Kidney (tissue), 14 donors: ENCODE data around the gene CCNY. TPM values are rescaled to one million over a fixed set of nuclear protein-coding genes. Genes with fewer than 3 reads are reported as not detected.

Experiments used
- DNase-seq, 5 donors: peaks; one replicate each; pipeline ENCODE4 v3.0.0-alpha.2; 2013 to 2020
- FAIRE-seq: peaks from 2 replicates; lab custom pipeline; 2012; peaks lifted over from hg19 to GRCh38; lab: Jason Lieb, UNC
- H3K27ac ChIP-seq, 2 donors: one replicate each; pipeline ENCODE4 v1.7.0; 2013; ENCODE audit warnings: low read depth in 2 of 2, low read length in 2 of 2, inconsistent platforms in 1 of 2
- H3K27me3 ChIP-seq: one replicate; pipeline ENCODE4 v1.7.1; 2013; ENCODE audit warnings: low read length, inconsistent platforms; ENCODE audit not compliant: control insufficient read depth, insufficient read depth
- H3K36me3 ChIP-seq, 3 donors: one replicate each; pipeline versions ENCODE4 v1.7.0 to v1.7.1; 2013; ENCODE audit warnings: low read length in 3 of 3, control low read depth in 1 of 3, inconsistent platforms in 1 of 3; ENCODE audit not compliant: insufficient read depth in 3 of 3, control insufficient read depth in 2 of 3
- H3K4me1 ChIP-seq, 3 donors: one replicate each; pipeline versions ENCODE4 v1.7.0 to v1.7.1; 2013; ENCODE audit warnings: low read length in 3 of 3, inconsistent platforms in 1 of 3, low read depth in 1 of 3; ENCODE audit not compliant: control insufficient read depth in 2 of 3, insufficient read depth in 2 of 3
- H3K4me3 ChIP-seq, 3 donors: one replicate each; pipeline versions ENCODE4 v1.7.0 to v1.8.1; 2013; ENCODE audit warnings: low read length in 3 of 3, control low read depth in 1 of 3, inconsistent platforms in 1 of 3
- H3K9ac ChIP-seq, 3 donors: one replicate each; pipeline versions ENCODE4 v1.7.0 to v1.7.1; 2013; ENCODE audit warnings: low read length in 3 of 3, control low read depth in 1 of 3, inconsistent platforms in 1 of 3
- H3K9me3 ChIP-seq, 3 donors: one replicate each; pipeline versions ENCODE4 v1.7.0 to v1.7.1; 2013; ENCODE audit warnings: low read length in 3 of 3, control low read depth in 1 of 3, inconsistent platforms in 1 of 3; ENCODE audit not compliant: control insufficient read depth in 2 of 3, insufficient read depth in 1 of 3
- intact Hi-C: fragments of 100-400 bp; cut with DNase I; formaldehyde crosslinking; loops from one replicate; pipeline ENCODE4 v1.11.1; 2022
- polyA plus RNA-seq: library from polyadenylated mRNA; stranded (reverse); fragments of 350-450 nt; fragmentation: Illumina TruSeq; extraction: RNeasy Lipid Tissue Mini Kit (QIAGEN cat#74804); gene quantifications from one replicate; pipeline ENCODE4 v1.2.3, GENCODE V29; 2014; ENCODE audit warnings: low read depth, low replicate concordance; ENCODE audit not compliant: insufficient read depth
- total RNA-seq: library from RNA; stranded (reverse); fragmentation: NEBNext Ultra II Directional; extraction: Animal tissue kit (Norgen Biotek cat#: 25700); gene quantifications from one replicate; pipeline ENCODE4 v1.2.1, GENCODE V29; 2021
- TF ChIP-seq, protein P1 (sequence below): IDR thresholded peaks from 3 replicates; pipeline ENCODE4 v1.5.1; 2012; ENCODE audit warnings: mild to moderate bottlenecking, moderate library complexity, borderline replicate concordance; ENCODE audit not compliant: insufficient read depth; ENCODE audit errors: extremely low read depth
- donor health status: control.
- donor health status: control.
- donor health status: control.
- donor health status: control.
- donor health status: control.
- donor health status: DM: yes; HTN: yes; CAD: no.
- donor health status: Normal renal cell carcinoma (clear cell type).

Gene CCNY
- total and polyA plus RNA-seq, 2 donors from 2014 or later, result 45.6 to 77.2 TPM

GRCh38 chr10:35409094-35409582 lies 72.8 kb downstream of the CCNY start:
- DNase-seq, result peak in 2 of 5 donors; percentile 29 to 60
- intact Hi-C loops, result no loop called here
- Histone ChIP-seq H3K27me3 (no peaks in the 10 kb centered on the region), H3K9ac (no peak overlapping the region), H3K4me1 (peaks cover 0 to 8% (median 6%) of the 10 kb centered on the region in 3 donors), H3K9me3 (no peaks in the 10 kb centered on the region), H3K27ac (no peak overlapping the region), H3K4me3 (no peak overlapping the region), H3K36me3 (no peaks in the 10 kb centered on the region)
- no peak for FAIRE-seq
- TF ChIP-seq, protein P1, sequence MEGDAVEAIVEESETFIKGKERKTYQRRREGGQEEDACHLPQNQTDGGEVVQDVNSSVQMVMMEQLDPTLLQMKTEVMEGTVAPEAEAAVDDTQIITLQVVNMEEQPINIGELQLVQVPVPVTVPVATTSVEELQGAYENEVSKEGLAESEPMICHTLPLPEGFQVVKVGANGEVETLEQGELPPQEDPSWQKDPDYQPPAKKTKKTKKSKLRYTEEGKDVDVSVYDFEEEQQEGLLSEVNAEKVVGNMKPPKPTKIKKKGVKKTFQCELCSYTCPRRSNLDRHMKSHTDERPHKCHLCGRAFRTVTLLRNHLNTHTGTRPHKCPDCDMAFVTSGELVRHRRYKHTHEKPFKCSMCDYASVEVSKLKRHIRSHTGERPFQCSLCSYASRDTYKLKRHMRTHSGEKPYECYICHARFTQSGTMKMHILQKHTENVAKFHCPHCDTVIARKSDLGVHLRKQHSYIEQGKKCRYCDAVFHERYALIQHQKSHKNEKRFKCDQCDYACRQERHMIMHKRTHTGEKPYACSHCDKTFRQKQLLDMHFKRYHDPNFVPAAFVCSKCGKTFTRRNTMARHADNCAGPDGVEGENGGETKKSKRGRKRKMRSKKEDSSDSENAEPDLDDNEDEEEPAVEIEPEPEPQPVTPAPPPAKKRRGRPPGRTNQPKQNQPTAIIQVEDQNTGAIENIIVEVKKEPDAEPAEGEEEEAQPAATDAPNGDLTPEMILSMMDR, result no peak

GRCh38 chr10:35409808-35410207 lies 73.5 kb downstream of the CCNY start:
- H3K4me3 ChIP-seq, result no peak overlapping the region
- no peaks in the 10 kb centered on the region for H3K9me3 ChIP-seq
- intact Hi-C loops, result no loop called here
- H3K9ac ChIP-seq, result no peak overlapping the region
- H3K27ac ChIP-seq, result no peak overlapping the region
- DNase-seq (no peak), FAIRE-seq (no peak)
- H3K27me3 ChIP-seq, result no peaks in the 10 kb centered on the region
- TF ChIP-seq, protein P1, result no peak
- H3K4me1 ChIP-seq, result peaks cover 0 to 8% (median 6%) of the 10 kb centered on the region in 3 donors
- no peaks in the 10 kb centered on the region for H3K36me3 ChIP-seq

GRCh38 chr10:35412003-35412723 lies 75.9 kb downstream of the CCNY start:
- no peak overlapping the region for H3K9ac ChIP-seq
- intact Hi-C loops, result no loop called here
- no peaks in the 10 kb centered on the region for H3K9me3 ChIP-seq
- FAIRE-seq (no peak), DNase-seq (peak in 1 of 5 donors; percentile 15)
- no peaks in the 10 kb centered on the region for H3K27me3 ChIP-seq
- H3K4me3 ChIP-seq, result no peak overlapping the region
- H3K27ac ChIP-seq, result no peak overlapping the region
- peaks cover 0 to 8% (median 6%) of the 10 kb centered on the region in 3 donors for H3K4me1 ChIP-seq
- H3K36me3 ChIP-seq, result no peaks in the 10 kb centered on the region
- TF ChIP-seq, protein P1, result no peak
